Measurements from ENCODE around the gene TBXA2R. TPM values are rescaled to one million over a fixed set of nuclear protein-coding genes. Genes with fewer than 3 reads are reported as not detected.
A peak's percentile ranks its signal among the peaks of the same experiment; 100 is the strongest.

TBXA2R gene
- total RNA-seq, 1 experiment from 2014 or later, result 4.3 TPM

DNA sequence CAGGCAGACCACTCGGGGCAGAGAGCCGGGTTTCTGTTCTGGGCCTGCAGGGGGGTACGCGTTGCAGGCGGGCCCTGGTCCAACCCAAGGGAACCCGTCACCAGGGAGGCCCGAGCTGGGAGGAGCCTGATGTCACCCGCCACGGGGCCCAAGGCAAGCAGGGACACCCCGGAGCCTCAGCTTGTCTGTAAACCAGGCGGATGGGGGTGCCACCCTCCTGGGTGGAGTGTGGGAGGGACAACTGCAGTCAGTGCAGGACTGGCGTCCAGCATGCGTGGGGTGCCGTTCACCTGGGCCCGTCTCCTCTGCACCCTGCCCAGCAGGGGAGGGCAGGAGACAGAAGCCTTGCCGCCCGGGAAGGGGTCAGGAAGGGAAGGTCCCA, 12.9 kb upstream of the TBXA2R start:
- DNase-seq (ENCODE audit: low read depth), result no peak

DNA sequence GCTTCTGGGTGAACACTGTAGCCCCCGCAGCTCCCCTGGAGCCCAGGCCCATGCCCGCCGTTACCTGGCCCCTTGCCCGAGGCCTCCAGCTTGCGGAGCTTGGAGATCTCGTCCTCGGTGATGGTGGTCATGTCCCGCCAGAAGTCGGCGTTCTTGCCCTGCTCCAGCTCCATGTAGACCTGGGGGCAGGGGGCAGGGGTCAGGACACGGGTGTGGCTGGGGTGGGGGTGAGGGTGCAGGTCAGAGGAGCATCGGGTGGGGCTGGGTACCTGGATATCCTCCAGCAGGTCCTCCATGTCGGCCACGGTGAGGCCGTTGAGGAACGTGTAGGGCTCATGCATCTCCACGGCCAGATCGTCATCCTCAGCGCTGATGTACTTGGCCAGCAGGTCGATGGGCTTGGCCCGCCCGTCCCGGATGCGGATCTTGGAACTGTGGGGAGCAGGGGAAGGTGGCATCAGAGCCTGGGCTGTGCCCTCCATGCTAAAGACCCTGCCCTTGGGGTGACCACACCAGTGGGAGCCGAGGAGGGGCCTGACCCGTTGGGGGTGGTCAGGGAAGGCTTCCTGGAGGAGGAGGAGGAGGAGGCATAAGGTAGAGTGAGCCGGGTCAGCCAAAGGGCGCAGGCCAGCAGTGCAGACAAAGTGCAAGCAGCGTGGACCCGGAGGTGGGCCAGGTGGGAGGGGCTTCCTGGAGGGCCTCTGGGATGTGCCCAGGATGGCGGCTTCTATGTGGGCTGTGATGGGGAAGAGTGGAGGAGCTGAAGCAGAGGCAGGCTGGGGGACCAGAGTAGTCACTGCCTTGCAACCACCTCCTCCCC, 12.3 kb upstream of the TBXA2R start:
- no peak for DNase-seq (ENCODE audit: low read depth)

DNA sequence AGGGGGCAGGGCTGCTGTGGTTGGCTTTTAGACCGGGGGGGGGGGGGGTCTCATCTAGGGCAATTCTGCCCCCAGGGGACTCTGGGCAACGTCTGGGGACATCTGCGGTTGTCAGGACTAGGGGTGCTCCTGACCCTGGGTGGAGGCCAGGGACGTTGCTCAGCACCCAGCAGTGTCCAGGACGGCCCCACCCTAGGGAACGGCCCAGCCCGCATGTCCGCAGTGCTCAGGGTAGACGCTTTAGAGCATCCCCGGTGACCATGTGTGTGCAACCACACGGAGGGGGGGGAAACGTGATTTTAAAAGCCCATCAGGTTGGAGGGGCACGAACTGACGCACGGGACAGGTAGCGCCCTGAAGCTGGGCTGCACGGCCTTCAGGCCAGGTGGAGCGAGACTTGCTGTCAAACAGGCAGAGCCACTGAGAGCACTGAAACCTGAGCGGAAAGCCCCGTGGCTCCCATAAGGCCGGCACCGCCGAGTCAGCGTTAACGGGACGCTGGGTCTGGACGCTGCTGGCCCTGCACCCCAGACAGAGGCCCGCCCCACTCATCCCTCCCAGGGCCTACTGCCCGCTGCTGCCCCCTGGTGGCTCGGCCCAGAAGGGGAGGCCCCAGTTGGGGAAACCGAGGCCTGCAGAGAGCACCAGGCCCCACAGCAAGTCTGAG, 11.6 kb upstream of the TBXA2R start:
- DNase-seq (ENCODE audit: low read depth), result peak; percentile 77

DNA sequence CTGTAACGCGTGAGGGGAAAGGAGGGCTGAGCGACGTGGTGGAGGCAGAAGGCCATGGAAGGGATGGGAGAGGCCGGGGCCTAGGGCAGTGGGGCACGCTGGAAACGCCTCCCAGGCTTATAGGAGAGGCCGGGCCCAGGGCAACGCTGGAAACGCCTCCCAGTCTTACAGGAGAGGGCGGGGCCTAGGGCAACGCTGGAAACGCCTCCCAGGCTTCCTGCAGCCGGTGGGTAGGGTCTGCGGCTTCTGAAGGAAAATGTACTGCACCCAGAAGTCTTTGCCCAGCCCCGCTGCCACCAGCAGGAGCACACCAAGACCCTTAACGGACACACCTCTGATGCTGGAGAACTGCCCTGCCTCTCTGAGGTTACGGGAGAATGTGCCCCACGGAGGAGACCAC, 10.8 kb upstream of the TBXA2R start:
- no peak for DNase-seq (ENCODE audit: low read depth)

DNA sequence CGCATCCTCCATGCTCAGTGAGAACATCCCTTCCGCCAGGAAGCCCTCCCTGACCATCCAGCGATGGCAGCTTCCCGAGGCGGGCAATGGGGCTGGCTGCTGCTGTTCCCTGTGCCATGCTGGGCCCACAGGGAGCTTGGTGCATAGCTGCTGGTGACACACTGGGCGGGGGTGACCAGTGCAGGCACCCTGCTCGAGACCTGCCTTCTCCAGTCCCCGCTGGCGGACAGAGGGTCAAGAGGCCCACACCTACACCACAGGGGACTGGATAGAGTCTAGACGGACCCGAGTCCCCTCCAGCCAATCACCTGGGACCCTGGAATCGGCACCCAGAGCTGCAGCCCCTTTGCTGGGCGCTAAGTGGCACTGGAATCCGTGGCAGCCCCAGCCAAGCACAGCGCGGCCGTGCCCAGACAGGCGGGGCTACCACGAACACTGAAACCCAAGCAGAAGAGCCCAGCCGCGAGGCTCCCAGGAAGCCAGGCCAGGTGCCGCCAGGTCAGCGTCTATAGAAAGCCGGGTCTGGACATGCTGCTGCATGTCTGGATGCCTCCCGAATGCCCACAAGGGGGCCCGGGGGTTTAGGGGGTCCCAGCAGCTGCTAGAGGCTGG, 9.0 kb upstream of the TBXA2R start:
- DNase-seq (ENCODE audit: low read depth), result no peak

DNA sequence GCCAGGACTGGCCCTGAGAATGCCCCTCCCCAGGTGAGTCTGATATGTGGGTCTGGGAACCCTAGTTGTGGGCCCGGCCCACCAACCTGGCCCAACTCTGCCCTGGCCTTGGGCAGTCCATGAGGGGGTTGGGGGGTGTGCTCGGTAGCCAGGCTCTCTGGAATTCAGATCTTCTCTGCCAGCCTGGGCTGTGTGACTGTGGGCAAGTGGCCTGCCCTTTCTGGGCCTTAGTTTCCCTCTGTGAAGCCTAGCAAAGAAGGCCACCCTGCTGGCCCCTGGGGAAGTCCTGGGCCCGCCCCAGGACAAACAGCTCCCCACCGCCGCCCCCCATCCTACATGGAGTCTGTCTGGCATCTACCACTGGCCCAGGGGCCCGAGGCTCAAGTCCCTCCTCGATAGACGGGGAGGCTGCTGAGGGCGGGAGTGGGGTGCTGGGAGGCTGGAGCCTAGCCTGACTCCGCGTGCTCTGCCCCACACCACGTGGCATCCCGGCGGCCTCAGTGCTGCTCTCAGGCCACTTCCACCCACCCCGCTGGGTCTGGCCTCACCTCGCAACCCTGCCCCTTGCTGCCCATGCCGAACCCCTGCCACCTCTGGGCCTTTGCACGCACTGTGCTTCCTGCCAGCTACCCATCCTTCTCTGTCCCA, 8.3 kb upstream of the TBXA2R start:
- DNase-seq (ENCODE audit: low read depth), result no peak

DNA sequence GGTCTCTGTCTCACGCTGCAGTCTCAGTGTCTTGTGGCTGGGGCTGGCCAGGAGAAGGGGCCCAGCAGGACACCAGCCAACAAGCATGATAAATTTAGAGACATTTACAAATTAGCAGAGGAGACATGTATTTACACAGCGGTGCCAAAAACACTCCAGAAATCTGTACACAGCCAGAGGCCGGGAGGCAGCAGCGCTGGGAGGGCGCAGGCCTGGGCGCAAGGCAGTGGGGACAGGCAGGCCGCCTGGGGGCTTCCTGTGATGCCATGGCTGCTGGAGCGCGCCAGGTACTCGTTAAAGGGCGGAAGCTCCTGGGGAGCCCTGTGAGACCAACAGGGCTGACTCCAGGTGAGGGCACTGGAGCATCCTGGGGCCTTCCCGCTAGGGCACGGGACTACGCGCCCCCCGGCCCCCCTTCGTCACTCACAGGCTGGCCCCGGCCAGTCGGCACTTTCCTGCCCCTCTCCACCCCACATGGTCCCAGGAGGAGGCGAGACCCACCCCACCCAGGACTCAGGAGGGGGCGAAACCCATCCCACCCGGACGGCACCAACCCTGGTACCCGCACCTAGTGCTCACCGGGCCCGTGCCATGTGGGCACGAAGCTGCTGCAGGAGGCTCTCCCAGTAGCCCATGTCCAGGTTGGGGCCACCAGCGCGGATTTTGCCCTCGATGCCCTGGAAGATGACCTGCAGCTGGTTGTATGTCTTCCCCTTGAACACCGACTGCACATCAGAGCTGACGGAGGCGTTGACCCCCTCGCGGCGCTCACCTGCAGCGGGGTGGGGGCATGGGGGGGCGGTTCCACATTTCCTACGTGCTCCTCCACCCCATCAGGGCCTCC, 7.4 kb upstream of the TBXA2R start:
- DNase-seq (ENCODE audit: low read depth), result no peak

DNA sequence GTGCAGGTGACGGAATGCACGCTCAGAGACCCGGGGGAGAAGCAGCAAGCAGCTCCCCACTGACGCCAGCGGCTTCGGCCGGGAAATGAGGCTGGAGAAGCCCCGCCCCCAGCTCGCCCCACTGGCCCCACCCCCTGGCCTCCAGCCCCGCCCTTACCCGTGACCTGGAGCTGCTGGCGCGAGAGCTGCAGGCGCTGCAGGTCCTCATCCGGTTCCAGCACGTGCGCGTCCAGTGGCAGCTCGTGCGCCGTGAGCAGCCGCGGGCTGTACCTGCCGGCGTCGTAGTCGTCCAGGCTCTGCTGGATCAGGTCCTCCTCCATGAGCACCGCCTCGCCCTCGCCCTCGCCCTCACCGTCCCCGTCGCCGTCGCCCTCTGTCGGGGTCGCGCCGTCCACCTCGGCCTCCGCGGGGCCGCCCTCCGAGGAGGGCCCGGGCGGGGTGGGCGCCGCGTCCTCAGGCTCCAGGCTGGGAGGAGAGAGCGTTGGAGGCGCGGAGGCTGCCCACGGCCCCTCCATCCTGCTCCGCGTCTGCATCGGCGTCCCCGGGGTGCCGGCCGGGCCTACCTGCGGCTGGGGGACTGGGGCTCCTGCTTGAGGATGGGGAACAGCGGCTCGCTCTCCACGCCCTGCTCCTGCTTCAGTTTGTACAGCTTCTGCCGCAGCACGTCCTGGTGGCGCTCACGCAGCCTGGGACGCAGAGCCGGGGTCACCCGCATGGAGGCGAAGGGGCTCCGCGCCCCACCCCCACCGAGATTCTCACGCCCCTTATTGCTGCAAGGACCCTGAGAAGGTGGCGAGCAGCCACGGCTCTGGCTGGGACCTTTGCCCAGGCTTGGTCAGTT, 6.4 kb upstream of the TBXA2R start:
- no peak for DNase-seq (ENCODE audit: low read depth)

DNA sequence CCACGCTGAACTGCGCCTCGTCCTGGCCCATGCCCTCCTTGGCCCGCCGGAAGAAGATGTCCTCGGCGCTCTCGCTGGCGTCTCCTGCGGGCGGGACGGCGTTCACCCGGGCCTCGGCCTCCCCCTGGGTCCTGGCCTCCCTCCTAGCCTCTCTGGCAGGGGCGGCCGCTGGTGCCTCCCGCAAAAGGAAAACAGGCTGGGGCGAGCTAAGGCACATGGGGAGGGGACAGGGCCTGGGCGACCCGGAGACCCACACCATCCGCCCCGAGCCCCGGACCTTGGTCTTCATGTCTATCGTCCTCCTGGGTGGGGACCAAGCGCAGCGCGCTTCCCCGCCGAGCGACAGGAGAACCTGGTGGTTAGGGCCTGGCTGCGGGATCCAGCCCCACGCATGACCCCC, 5.7 kb upstream of the TBXA2R start:
- DNase-seq (ENCODE audit: low read depth), result no peak

DNA sequence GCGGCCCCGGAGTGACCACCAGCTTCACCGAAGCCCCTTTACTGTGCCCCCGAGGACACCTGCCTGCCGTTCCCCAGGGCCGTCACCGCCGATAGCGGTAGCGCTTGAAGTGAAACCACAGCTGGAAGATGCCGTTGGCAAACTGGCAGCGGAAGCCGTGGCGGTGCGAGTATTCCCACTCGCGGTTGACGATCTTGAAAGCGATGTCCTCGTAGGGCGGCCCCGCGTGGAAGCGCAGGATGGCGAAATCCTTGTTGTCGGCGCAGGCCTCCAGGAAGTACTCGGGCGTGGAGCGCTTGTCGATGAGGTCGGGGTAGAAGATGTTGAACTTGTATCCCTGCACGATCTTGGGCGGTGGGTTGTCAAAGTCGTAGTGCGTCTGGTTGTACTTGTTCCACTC, 5.2 kb upstream of the TBXA2R start:
- DNase-seq (ENCODE audit: low read depth), result no peak

DNA sequence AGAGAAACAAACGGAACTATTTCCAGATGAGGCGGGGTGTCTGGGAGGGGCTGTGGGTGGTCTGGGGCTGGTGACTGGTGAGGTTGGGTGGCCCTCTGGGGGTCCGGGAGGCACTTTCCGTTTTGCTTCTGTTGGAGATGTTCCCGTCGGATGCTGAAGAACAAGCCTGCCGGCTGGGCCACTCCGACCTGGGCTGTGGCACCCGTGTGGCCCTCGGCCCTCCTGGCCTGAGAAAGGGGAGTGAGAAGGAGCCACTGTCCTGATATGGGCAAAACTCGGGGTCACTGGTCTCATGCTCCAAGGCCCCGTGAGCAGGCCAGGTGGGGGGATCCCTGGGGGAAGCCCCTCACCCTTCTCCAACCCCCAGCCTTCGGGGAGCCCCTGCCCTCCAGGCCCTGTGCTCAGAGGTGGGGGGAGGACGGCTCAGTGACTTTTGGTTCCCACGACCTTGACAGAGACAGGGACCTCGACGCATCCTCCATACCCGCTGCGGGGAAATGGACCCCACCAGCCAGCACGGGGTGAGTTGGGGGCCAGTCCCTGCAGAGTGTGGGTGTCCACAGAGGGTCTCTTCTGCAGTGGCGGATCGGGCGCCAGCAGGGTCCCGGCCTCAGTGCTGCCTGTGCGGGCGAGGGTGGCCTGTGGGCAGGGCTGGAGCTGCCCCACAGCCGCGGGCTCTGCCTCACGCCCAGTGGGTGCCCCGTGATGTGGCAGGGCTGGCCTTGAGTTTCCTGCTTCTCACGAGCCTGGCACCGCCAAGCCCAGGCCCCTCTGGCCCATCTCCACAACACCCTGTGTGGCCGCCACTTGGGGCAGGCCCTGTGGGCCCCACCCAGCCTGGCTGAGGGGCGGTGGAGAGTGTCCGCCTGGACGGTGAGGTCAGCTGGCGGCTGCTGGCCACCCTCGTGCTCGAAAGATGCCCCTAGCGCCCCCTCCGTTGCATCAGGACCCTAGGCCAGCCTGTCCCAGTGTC, 4.4 kb upstream of the TBXA2R start:
- no peak for DNase-seq (ENCODE audit: low read depth)

DNA sequence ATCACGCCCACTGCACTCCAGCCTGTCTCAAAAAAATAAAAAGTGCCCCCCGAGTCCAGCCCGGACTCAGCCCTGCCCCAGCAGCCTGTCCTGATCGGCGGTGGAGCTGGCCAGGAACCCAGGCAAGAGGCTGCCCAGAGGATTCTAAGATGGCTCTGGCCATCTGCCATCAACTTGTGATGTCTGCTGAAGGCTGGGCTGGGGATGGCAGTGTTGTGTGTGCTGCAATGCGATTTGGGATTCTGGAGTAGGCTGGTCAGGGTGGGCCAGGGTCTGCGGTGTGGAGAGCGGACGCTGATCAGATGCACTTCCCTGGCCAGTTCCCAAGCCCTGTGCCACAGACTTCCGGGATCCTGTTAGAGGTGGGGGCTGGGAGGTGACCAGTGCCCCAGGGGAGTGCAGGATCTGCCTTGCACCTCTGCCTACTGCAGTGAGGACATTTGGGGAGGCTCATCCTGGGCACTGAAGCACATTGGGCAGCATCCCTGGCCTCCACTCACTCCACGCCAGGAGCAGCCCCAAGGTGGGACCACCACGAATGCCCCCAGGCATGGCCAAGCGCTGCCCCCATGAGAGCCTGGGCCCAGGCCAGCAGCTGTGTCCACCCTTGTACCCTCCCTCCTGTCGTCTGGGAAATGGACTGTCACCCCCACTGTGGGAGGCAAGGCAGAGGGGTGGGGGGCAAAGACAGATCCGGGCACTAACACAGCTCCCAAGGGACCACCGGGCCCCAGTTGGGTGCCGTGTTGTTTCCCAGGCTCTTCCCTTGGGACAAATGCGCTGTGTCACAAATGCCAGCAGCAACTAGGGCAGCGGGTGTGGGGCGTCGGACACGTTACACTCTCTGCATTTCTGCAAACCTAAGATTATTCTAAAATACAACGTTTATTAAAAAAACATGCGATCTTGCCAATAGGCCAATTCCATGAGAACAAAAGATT, 3.4 kb upstream of the TBXA2R start:
- DNase-seq (ENCODE audit: low read depth), result peak; percentile 42

DNA sequence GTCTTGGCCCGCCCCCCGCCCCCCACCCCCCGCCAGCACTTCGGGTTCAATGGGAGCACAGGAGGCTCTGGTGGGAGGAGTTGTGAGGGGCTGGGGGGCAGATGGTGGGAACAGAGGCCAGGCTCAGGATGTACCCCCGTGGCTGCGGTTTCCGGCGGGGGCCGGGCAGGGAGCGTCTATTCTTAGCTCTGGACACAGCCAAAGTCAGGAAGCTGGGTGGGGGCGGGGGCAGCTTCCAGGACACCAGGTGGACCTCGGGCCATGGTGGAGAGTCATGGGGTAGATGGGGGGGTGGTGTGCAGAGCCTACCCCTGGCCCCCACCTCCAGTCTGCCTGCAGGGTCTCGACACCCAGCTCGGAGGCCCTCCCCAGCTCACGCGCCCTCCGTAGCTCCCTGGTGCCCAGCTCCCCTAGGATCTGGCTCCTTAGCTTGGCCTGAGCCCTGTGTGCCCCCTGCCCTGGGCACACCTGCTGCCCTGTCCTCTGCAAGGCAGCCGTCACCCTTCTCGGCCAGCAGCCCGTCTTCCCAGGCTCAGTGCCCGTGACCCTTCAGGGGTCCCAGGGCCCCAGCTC, 2.2 kb upstream of the TBXA2R start:
- DNase-seq (ENCODE audit: low read depth), result peak; percentile 69

DNA sequence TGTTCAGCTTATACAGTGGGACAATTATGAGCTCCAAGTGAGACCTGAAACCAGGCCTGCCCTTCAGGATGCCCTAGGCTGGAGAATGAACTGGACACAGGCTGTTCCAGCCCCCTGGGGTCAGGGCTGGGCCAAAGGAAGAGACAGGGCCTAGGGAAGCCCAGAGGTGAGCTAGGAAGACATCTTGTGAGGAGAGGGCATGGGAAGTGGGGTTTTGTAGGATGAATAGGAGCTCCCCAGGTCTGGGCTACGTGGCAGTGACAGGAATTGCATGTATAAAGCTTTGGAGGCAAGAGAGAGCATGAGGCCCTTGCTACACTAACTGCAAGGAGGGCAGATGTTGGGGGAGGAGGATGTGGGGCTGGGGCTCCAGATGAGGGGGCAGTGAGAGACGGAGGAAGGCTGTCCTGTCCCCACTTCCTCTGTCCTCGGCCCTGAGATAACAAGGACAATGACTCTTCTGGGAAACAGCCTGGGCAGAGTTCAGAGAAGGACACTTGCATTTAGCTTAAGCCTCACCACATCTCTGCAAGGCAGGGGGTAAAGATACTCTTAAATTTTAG, 1.5 kb upstream of the TBXA2R start:
- DNase-seq (ENCODE audit: low read depth), result peak; percentile 18

DNA sequence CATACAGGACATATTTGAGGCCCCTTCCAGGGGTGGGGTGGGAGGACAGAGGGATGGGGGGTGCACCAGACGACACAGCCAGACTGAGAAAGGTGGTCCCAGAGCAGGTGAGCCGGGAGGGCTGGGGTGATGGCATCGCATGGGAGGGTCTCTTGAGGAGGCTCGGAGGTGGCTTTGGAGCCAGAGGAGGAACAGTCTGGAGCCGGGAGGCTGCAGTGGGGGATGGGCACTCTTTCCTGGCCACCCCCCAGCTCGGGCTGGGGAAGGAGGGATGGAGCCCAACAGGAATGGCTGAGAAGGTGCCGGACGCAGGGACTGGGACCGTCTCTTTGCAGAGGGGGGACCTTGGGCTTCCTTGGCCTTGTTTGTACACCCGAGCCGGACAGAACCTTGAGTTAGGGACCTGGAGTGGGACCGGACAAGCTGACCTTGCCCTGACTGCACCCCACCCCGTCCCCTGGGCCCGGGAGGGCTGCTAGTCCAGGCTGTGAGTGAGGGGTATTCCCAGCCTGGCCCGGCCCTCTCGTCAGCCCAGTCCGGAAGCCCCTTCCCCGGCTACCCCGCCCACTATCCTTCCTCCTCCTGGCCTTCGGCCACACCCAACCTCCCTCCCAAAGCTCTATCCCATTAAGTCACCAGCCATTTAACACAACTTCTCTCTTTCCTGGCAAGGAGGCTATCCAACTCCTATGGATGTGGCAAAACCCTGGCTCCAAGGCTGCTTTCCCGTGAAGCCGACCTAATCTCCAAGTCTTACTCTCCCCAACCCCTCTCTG, 816 bp upstream of the TBXA2R start:
- DNase-seq (ENCODE audit: low read depth), result peak; percentile 68

DNA sequence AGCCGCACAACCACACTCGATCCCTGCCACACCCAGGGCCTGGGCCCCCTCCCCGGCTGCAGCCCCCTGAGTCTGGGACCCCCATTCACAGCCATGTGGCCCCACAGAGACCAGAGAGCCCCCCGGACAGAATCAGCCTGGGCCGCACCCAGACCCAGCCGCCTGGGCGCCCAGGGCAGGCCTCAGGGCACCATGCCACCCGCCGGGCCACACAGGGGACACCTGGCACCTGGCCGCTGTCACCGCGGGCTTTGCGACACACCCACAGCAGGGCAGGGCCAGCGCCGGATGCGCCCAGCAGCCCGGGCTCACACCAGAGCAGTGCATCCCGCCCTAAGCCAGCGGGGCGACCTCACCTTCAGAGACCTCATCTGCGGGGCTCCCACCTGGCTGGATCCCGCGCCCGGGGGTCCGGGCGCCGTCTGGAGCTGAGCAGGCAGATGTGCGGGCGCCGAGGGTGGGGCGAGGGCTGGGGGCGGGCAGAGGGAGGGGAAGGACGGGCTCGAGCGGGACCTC, 443 bp downstream of the TBXA2R start:
- peak; percentile 25 for DNase-seq (ENCODE audit: low read depth)

DNA sequence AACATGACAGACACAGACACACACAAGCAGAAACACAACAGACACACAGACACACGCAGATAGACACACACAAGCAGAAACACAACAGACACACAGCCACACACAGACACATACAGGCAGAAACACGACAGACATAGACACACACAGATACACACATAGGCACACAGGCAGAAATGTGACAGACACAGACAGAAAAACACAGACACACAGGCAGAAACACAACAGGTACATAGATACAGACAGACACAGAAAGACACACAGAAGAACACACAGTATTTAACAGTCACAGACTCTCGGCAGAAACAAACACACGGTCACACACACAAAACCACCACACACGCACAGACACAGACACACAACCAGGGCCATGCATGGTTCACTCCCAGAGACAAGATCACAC, 905 bp downstream of the TBXA2R start:
- no peak for DNase-seq (ENCODE audit: low read depth)
